GM19468 (cell line): ENCODE data around the gene ZNF665.
"Not testable (repeated sequence)": the region's sequence is repeated elsewhere in the genome, so short reads cannot be mapped to it uniquely, and the experiment has no call there.

ENCODE experiments used
- ATAC-seq: cut with Tn5 transposase; IDR thresholded peaks from one replicate; pipeline ENCODE4 v1.9.1; 2021; ENCODE audit warnings: mild to moderate bottlenecking, moderate library complexity, moderate number of reproducible peaks; ENCODE audit not compliant: unreplicated experiment; ENCODE audit errors: extremely low read depth

Gene ZNF665

GRCh38 chr19:53192771-53193534 lies at the start of gene ZNF665:
Gene ZNF665, minus strand, starts transcription at chr19:53193358. Its CDS starts 10,460 bp downstream, at chr19:53182898.
- no peak for ATAC-seq

- no peak for ATAC-seq
Measured at GRCh38 chr19:53237114-53237777, 44.1 kb upstream of the ZNF665 start.

- ATAC-seq, result no peak
Measured at GRCh38 chr19:53224606-53225005, 31.4 kb upstream of the ZNF665 start.

- ATAC-seq, result not testable (repeated sequence)
Measured at GRCh38 chr19:53222716-53223115, 29.6 kb upstream of the ZNF665 start.

- ATAC-seq, result no peak
Measured at GRCh38 chr19:53212703-53213320, 19.7 kb upstream of the ZNF665 start.

- not testable (repeated sequence) for ATAC-seq
Measured at GRCh38 chr19:53211554-53211953, 18.4 kb upstream of the ZNF665 start.

- ATAC-seq, result no peak
Measured at GRCh38 chr19:53196777-53197396, 3.7 kb upstream of the ZNF665 start.

- no peak for ATAC-seq
Measured at GRCh38 chr19:53195265-53195903, 2.2 kb upstream of the ZNF665 start.

GRCh38 chr19:53193535-53194222 lies 521 bp upstream of the ZNF665 start:
- no peak for ATAC-seq

- ATAC-seq, result no peak
Measured at GRCh38 chr19:53190253-53190652, 2.9 kb downstream of the ZNF665 start.

- not testable (repeated sequence) for ATAC-seq
Measured at GRCh38 chr19:53189691-53190198, 3.4 kb downstream of the ZNF665 start.

- not testable (repeated sequence) for ATAC-seq
Measured at GRCh38 chr19:53185155-53185882, 7.8 kb downstream of the ZNF665 start.

- no peak for ATAC-seq
Measured at GRCh38 chr19:53183146-53183764, 9.9 kb downstream of the ZNF665 start.

GRCh38 chr19:53182202-53182601 lies 11.0 kb downstream of the ZNF665 start:
- ATAC-seq, result no peak

GRCh38 chr19:53177986-53178385 lies 15.2 kb downstream of the ZNF665 start:
- ATAC-seq, result no peak

GRCh38 chr19:53172889-53173288 lies 20.3 kb downstream of the ZNF665 start:
- ATAC-seq, result no peak

- no peak for ATAC-seq
Measured at GRCh38 chr19:53165691-53166091, 27.5 kb downstream of the ZNF665 start.

GRCh38 chr19:53161123-53161522 lies 32.0 kb downstream of the ZNF665 start:
- ATAC-seq, result no peak
